Subcutaneous preadipocyte (primary cell): ENCODE measurements around the gene HTR2C. TPM values are rescaled to one million over a fixed set of nuclear protein-coding genes. Genes with fewer than 3 reads are reported as not detected.

Experiments used
- small RNA-seq: library from RNA; depleted of rRNA; stranded (forward); fragments of <200 nt; gene quantifications from one replicate; pipeline ENCODE3, GENCODE V24; 2012
- total RNA-seq: library from RNA; depleted of rRNA; stranded (reverse); fragments of >200 nt; gene quantifications from 2 replicates; pipeline ENCODE4 v1.2.3, GENCODE V29; 2012

Gene HTR2C
- not detected in 2 replicates for total RNA-seq

DNA sequence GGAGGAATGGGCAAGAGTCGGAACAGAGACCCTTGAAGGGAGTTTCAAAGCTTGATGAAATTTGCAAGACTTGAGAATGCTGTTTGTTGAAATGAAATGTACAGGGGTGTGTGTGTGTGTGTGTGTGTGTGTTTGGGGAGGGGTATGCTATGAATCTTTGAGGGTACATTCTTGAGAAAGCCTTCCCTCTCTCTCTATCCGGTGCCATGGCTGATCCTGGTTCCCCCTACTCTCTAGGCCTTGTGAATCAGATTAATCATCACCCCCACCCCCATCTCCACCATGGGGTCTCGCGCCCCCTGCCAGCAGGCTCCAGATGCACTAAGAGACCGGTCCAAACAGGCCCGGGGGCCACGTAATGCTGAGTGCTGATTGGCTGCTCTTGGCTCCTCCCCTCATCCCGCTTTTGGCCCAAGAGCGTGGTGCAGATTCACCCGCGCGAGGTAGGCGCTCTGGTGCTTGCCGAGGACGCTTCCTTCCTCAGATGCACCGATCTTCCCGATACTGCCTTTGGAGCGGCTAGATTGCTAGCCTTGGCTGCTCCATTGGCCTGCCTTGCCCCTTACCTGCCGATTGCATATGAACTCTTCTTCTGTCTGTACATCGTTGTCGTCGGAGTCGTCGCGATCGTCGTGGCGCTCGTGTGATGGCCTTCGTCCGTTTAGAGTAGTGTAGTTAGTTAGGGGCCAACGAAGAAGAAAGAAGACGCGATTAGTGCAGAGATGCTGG lies at the start of gene HTR2C:
Gene HTR2C, plus strand, starts transcription at position 441 of the 729 bp plus-strand sequence. CDS start 142,851 bp downstream, outside the sequence.

Small RNAs within 50 kb of the gene (small RNA-seq; reads per million reads assigned to genes)
- gene AL355812.1 (not detected), gene MIR1264 (not detected), gene MIR1298 (not detected), gene MIR1911 (not detected), gene MIR1912 (0.19 reads per million), gene MIR448 (not detected), gene MIR764 (not detected), gene SNORA35 (not detected)
